GM12891 (cell line): Measurements from ENCODE around the gene NPHP4.

Experiments
- POLR2A ChIP-seq: IDR thresholded peaks from 2 replicates; pipeline ENCODE4 v1.6.1; 2011; ENCODE audit warnings: low read depth, low read length, control low read depth
- POLR2AphosphoS5 ChIP-seq: IDR thresholded peaks from 2 replicates; pipeline ENCODE4 v1.6.1; 2011; ENCODE audit warnings: low read depth, low read length, control low read depth
- SPI1 ChIP-seq: IDR thresholded peaks from 2 replicates; pipeline ENCODE4 v1.6.1; 2011; ENCODE audit warnings: low read depth, low read length, control low read depth
- TAF1 ChIP-seq: IDR thresholded peaks from 2 replicates; pipeline ENCODE4 v1.6.1; 2011; ENCODE audit warnings: low read depth, low read length, control low read depth

GRCh38 chr1:5822726-5823125, 169.5 kb downstream of the NPHP4 start:
- no peak for TF ChIP-seq POLR2AphosphoS5
- TF ChIP-seq POLR2A, result no peak
- no peak for TF ChIP-seq TAF1
- TF ChIP-seq SPI1, result no peak
